G401 (cell line): ENCODE data around the gene NR1H4. TPM values are rescaled to one million over a fixed set of nuclear protein-coding genes. Genes with fewer than 3 reads are reported as not detected.
"Not testable (repeated sequence)": the region's sequence is repeated elsewhere in the genome, so short reads cannot be mapped to it uniquely, and the experiment has no call there.

Experiments
- DNase-seq: peaks from one replicate; pipeline ENCODE4 v3.0.0-alpha.2; 2015; ENCODE audit warnings: low spot score
- in situ Hi-C: cut with HindIII; loops from 2 replicates; pipeline ENCODE4 v1.10.0; 2016; ENCODE audit warnings: low sequenced_read_pairs, mixed read lengths
- total RNA-seq: library from RNA; depleted of rRNA; stranded (reverse); fragments of >200 nt; shearing (Covaris generic); gene quantifications from 2 replicates; pipeline ENCODE4 v1.2.3, GENCODE V29; 2014

The NR1H4 gene
- total RNA-seq, 1 experiment from 2014 or later = not detected

- DNase-seq, in situ Hi-C loops: not testable (repeated sequence)
Observed at GRCh38 chr12:100502718-100503117, 29.1 kb downstream of the NR1H4 start.

- DNase-seq = no peak
- in situ Hi-C loops = no loop called here
Observed at GRCh38 chr12:100503228-100503628, 29.6 kb downstream of the NR1H4 start.

- DNase-seq = no peak
- in situ Hi-C loops = no loop called here
Observed at GRCh38 chr12:100504804-100505203, 31.1 kb downstream of the NR1H4 start.

- in situ Hi-C loops = no loop called here
- no peak for DNase-seq
Observed at GRCh38 chr12:100508751-100509150, 35.1 kb downstream of the NR1H4 start.

- in situ Hi-C loops = no loop called here
- no peak for DNase-seq
Observed at GRCh38 chr12:100512692-100513091, 39.0 kb downstream of the NR1H4 start.

GRCh38 chr12:100515968-100516367 lies 42.3 kb downstream of the NR1H4 start:
- no peak for DNase-seq
- in situ Hi-C loops = no loop called here

GRCh38 chr12:100518376-100518775 lies 44.7 kb downstream of the NR1H4 start:
- DNase-seq = no peak
- in situ Hi-C loops = no loop called here

GRCh38 chr12:100520048-100520769 lies 46.5 kb downstream of the NR1H4 start:
- in situ Hi-C loops = no loop called here
- no peak for DNase-seq

GRCh38 chr12:100521958-100522357 lies 48.3 kb downstream of the NR1H4 start:
- no peak for DNase-seq
- in situ Hi-C loops = no loop called here

- no peak for DNase-seq
- in situ Hi-C loops = no loop called here
Observed at GRCh38 chr12:100528034-100528433, 54.4 kb downstream of the NR1H4 start.

GRCh38 chr12:100528471-100529127 lies 54.9 kb downstream of the NR1H4 start:
- no peak for DNase-seq
- in situ Hi-C loops = no loop called here

- in situ Hi-C loops = no loop called here
- no peak for DNase-seq
Observed at GRCh38 chr12:100529756-100530350, 56.2 kb downstream of the NR1H4 start.

GRCh38 chr12:100533376-100533775 lies 59.7 kb downstream of the NR1H4 start:
- in situ Hi-C loops = no loop called here
- DNase-seq = no peak

- no peak for DNase-seq
- in situ Hi-C loops = no loop called here
Observed at GRCh38 chr12:100534625-100535227, 61.1 kb downstream of the NR1H4 start.

GRCh38 chr12:100539202-100539601 lies 65.5 kb downstream of the NR1H4 start:
- in situ Hi-C loops = no loop called here
- DNase-seq = no peak

GRCh38 chr12:100544165-100544564 lies 70.5 kb downstream of the NR1H4 start:
- in situ Hi-C loops = no loop called here
- DNase-seq = no peak

- no peak for DNase-seq
- in situ Hi-C loops = no loop called here
Observed at GRCh38 chr12:100545092-100545491, 71.4 kb downstream of the NR1H4 start.

GRCh38 chr12:100553936-100554335 lies 80.3 kb downstream of the NR1H4 start:
- in situ Hi-C loops = no loop called here
- no peak for DNase-seq

- peak; percentile 61 for DNase-seq
- in situ Hi-C loops = no loop called here
Observed at GRCh38 chr12:100554608-100555077, 81.0 kb downstream of the NR1H4 start.

- in situ Hi-C loops = no loop called here
Observed at GRCh38 chr12:100555722-100556121, 82.1 kb downstream of the NR1H4 start.

More at GRCh38 chr12:100555722-100556121, 82.1 kb downstream of the NR1H4 start:
- DNase-seq = no peak
